Measurements from ENCODE around the gene AKT2. TPM values are rescaled to one million over a fixed set of nuclear protein-coding genes. Genes with fewer than 3 reads are reported as not detected.
A peak's percentile ranks its signal among the peaks of the same experiment; 100 is the strongest.

AKT2 gene
- polyA plus RNA-seq, 2 of the 4 experiments (the other 2 are of a cell fraction), result 136 to 159 TPM

DNA sequence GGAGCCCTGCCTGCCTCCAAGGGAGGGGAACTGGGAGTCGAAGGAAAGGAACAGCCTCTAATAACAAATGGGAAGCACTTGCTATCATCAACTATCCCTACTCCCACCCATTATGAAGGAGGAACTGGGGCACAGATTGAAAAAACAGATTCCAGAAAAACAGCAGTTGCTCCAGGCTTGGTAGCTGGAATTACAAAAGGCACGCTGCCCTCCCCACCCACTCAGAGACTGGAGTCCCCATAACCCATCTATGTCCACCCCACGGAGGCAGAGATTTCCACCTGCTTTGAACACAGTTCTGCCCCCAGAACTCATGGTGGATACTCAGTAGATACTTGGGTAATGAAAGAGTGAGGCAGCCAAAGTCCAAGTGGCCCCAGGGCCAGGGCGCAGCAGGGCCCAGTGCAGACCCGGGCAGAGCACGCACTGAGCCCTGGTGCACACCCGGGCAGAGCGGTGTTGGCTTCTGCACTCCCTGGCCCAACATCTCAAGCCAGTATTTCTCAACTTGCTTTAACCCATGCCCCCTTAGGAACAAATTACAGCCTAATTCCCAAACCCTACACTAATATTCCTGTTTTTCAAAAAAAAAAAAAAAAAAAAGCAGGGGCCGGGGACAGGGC is 39.5 kb downstream of the AKT2 start:
- Histone ChIP-seq H3K4me3 (no peak overlapping the region), H3K27ac (no peak overlapping the region), H3K4me1 (no peaks in the 10 kb centered on the region), H3K4me2 (no peak overlapping the region), H3K9me3 (no peaks in the 10 kb centered on the region)
- ATAC-seq, result peak; percentile 15 to 22; a peak in 3 of 6 replicates
- ChIA-PET CTCF (interaction anchor here (0.6 to 2.4 kb wide), 6 partner anchors 10 to 106 kb away, joined by 3 to 11 read pairs (median 4); no protein-coding TSS in a partner anchor), POLR2A (no interaction called here)
- FAIRE-seq, result no peak
- TF ChIP-seq EP300 (IDR thresholded peaks at IDR 0.05) (no peak), PHF8 (IDR thresholded peaks at IDR 0.05; ENCODE audit: borderline replicate concordance, low read depth) (no peak), MAZ (IDR thresholded peaks at IDR 0.05; ENCODE audit: borderline replicate concordance, low read depth, low read length) (no peak), NFE2L2 (conservative IDR thresholded peaks at IDR 0.05; ENCODE audit: low read length) (no peak), SREBF2 (IDR thresholded peaks at IDR 0.05) (no peak), KDM5A (IDR thresholded peaks at IDR 0.05) (no peak), FOSL2 (IDR thresholded peaks at IDR 0.05) (no peak), FOSL2 (CRISPR knock-in tag; IDR thresholded peaks at IDR 0.05) (no peak), RFX5 (IDR thresholded peaks at IDR 0.05) (no peak), E2F6 (IDR thresholded peaks at IDR 0.05; ENCODE audit: borderline replicate concordance, low read depth) (no peak), JUN (IDR thresholded peaks at IDR 0.05) (no peak), TFCP2L1 (CRISPR knock-in tag; IDR thresholded peaks at IDR 0.05) (no peak), RAD21 (conservative IDR thresholded peaks at IDR 0.05 in 1 of 2, IDR thresholded peaks at IDR 0.05 in 1 of 2) (no peak), BCL3 (IDR thresholded peaks at IDR 0.05) (no peak), RARB (CRISPR knock-in tag; IDR thresholded peaks at IDR 0.05) (no peak), FOSB (CRISPR knock-in tag; IDR thresholded peaks at IDR 0.05) (no peak), MAFK (IDR thresholded peaks at IDR 0.05; ENCODE audit: partially characterized antibody) (no peak), POLR2AphosphoS2 (conservative IDR thresholded peaks at IDR 0.05; ENCODE audit: low read length) (no peak), EHF (CRISPR knock-in tag; IDR thresholded peaks at IDR 0.05) (no peak), FOXS1 (CRISPR knock-in tag; IDR thresholded peaks at IDR 0.05) (no peak)
- TF ChIP-seq, protein P1, sequence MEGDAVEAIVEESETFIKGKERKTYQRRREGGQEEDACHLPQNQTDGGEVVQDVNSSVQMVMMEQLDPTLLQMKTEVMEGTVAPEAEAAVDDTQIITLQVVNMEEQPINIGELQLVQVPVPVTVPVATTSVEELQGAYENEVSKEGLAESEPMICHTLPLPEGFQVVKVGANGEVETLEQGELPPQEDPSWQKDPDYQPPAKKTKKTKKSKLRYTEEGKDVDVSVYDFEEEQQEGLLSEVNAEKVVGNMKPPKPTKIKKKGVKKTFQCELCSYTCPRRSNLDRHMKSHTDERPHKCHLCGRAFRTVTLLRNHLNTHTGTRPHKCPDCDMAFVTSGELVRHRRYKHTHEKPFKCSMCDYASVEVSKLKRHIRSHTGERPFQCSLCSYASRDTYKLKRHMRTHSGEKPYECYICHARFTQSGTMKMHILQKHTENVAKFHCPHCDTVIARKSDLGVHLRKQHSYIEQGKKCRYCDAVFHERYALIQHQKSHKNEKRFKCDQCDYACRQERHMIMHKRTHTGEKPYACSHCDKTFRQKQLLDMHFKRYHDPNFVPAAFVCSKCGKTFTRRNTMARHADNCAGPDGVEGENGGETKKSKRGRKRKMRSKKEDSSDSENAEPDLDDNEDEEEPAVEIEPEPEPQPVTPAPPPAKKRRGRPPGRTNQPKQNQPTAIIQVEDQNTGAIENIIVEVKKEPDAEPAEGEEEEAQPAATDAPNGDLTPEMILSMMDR (IDR thresholded peaks at IDR 0.05), result no peak
- no peak for DNase-seq (ENCODE audit: low read depth in 1 of 2, low spot score in 1 of 2)
- WGBS (ENCODE audit: missing lambda C conversion rate), result 93% methylated on average over 9 of the region's 9 CpGs

- H3K4me1 ChIP-seq, result no peaks in the 10 kb centered on the region
- DNase-seq (ENCODE audit: low read depth in 1 of 2, low spot score in 1 of 2) (no peak), ATAC-seq (no peak), FAIRE-seq (peak; percentile 63)
- ChIA-PET POLR2A (no interaction called here), CTCF (interaction anchor here (0.6 to 1.8 kb wide), 4 partner anchors 11 to 81 kb away, joined by 3 to 5 read pairs (median 3); no protein-coding TSS in a partner anchor)
- H3K27ac ChIP-seq, result no peak overlapping the region
- H3K4me3 ChIP-seq, result no peak overlapping the region
- WGBS (ENCODE audit: missing lambda C conversion rate), result 86% methylated on average over 12 of the region's 12 CpGs
- H3K4me2 ChIP-seq, result no peak overlapping the region
- no peaks in the 10 kb centered on the region for H3K9me3 ChIP-seq
- TF ChIP-seq HOXB13 (CRISPR knock-in tag; IDR thresholded peaks at IDR 0.05; ENCODE audit: low read depth), result no peak
- no peak for TF ChIP-seq HOXB5 (CRISPR knock-in tag; IDR thresholded peaks at IDR 0.05)
- no peak for TF ChIP-seq MAX (IDR thresholded peaks at IDR 0.05)
- TF ChIP-seq BHLHE40 (IDR thresholded peaks at IDR 0.05; ENCODE audit: low read depth, low read length), result no peak
- TF ChIP-seq POLR2AphosphoS2 (conservative IDR thresholded peaks at IDR 0.05; ENCODE audit: low read length), result no peak
- no peak for TF ChIP-seq CHD2 (IDR thresholded peaks at IDR 0.05; ENCODE audit: low read length, partially characterized antibody)
- no peak for TF ChIP-seq FOSL2 (IDR thresholded peaks at IDR 0.05)
- no peak for TF ChIP-seq FOSL2 (CRISPR knock-in tag; IDR thresholded peaks at IDR 0.05)
- TF ChIP-seq ZNF302 (CRISPR knock-in tag; IDR thresholded peaks at IDR 0.05), result no peak
- no peak for TF ChIP-seq EHF (CRISPR knock-in tag; IDR thresholded peaks at IDR 0.05)
- TF ChIP-seq, protein P2, sequence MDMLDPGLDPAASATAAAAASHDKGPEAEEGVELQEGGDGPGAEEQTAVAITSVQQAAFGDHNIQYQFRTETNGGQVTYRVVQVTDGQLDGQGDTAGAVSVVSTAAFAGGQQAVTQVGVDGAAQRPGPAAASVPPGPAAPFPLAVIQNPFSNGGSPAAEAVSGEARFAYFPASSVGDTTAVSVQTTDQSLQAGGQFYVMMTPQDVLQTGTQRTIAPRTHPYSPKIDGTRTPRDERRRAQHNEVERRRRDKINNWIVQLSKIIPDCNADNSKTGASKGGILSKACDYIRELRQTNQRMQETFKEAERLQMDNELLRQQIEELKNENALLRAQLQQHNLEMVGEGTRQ (IDR thresholded peaks at IDR 0.05), result no peak
- no peak for TF ChIP-seq EP300 (IDR thresholded peaks at IDR 0.05)
- TF ChIP-seq FOXS1 (CRISPR knock-in tag; IDR thresholded peaks at IDR 0.05), result no peak
- TF ChIP-seq GATA3 (IDR thresholded peaks at IDR 0.05; ENCODE audit: borderline replicate concordance), result no peak
Measured at GRCh38 chr19:40244579-40245317, 40.4 kb downstream of the AKT2 start.
